HCEC 1CT (cell line): ENCODE measurements around the gene PGLYRP4.
A peak's percentile ranks its signal among the peaks of the same experiment; 100 is the strongest.
"Not testable (repeated sequence)": the region's sequence is repeated elsewhere in the genome, so short reads cannot be mapped to it uniquely, and the experiment has no call there.

Experiments used
- DNase-seq: peaks from one replicate; pipeline ENCODE4 v3.0.0-alpha.2; 2017

Gene PGLYRP4

DNA sequence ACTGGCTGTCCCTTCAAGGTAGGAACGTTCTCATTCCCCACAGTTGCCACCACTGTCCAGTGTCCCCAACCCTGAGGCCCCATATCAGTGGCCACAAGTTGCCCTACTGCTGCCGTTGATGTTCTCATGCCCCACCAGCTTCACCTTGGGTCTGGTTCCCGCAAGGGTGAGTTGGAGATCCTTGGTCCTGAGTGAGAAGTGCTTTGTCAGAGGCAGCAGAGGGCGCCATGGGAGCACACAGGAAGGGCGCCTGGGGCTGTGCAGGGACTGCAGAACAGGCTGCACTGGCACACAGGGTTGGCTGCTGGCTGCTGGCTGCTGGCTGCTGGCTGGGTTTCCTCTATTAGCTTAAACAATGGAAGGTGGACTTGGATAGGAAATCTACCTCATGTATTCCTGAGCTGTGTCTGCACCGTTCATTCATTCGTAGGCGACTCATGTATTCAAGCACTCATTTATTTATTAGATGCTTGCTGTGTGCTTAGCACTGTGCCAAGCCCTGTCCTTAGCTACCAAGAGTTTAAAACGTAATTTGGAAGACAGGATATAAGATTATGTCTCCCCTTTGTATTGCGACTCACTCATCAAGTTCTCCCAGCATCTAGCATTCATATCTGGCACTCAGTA is 6.9 kb upstream of the PGLYRP4 start:
- peak; percentile 62 for DNase-seq

DNA sequence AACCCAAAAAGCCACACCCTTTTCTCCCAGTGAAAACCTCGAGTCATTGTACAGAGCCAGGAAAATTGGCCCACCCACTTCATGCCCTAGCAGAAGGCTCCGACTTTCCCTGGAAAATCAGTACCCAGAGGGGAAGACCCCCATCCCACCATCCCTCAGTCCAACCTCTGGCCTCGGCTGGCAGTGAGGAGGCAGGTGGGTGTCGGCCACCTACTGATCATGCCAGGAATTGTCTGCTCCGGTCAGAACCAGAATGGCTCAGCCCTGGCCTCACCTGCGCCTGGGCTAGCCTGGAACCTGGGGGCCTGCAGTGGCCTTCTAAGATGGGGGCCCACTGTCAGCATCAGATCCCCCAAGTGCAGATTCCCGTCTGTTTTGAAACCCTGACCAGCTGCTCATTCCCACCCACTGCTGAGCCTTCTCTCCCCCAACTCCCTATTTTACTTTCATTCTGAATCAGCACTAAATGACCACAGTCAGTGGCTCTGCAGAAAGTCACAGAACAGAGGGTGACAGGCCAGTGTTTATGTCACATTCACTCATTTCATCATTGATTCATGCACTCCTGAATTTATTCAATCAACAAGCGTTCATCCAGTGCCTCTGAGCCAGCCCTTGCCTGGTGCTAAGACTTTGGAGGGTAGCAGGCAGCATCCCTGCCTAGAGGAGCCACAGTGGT is 6.0 kb upstream of the PGLYRP4 start:
- DNase-seq, result no peak

DNA sequence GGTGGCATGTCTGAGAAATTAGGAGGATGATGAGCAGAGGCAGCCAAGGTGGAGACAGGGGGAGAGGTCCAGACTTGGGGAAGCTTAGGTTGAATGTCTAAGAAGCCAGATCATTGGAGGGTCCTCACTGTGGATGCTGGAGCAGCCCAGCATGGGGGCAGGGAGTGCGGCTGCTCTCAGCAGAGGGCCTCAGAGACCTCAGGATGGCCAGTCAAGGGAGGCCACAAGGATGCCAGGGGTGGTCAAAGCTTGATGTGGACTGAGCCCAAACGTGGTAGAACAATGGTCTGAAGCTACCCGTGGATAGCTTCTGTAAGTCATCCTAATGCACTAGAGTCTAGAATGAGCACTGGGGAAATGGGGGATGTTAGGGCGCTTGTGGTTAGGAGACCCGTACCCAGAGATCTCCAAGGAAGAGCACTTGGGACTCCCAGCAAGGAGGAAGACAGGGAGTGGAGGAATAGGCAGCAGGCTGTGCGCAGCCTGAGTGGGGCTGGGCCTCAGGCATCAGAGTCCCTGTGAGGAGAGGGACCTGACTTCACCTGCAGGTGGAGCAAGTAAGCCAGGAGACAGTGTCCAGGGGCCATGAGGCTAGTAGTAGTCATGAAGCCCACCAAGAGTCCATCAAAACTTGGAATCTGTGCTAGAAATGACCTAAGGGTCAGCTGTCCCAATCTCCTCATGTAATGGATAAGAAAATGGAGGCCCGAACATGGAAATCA is 4.7 kb upstream of the PGLYRP4 start:
- DNase-seq, result no peak

DNA sequence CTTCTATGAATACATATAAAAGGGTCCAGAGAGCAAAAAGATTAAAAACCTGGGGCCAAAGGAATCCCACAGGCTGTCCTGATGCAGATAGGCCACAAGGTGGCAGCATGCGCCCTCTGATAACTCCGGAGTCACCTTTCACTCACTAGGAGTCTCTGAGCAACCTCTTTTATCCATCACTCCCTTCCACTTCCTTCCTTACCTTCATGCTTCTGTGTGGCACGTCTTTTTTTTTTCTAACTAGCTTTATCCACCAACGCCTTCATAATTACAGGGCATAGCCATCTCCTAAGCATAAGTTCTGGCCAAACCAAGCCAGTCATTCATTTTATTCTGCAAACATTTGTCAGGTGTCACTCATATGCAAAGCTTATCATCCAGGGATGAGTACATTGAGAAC is 3.9 kb upstream of the PGLYRP4 start:
- DNase-seq, result peak; percentile 54

- no peak for DNase-seq
Measured at GRCh38 chr1:153350321-153350957, 1.8 kb upstream of the PGLYRP4 start.

DNA sequence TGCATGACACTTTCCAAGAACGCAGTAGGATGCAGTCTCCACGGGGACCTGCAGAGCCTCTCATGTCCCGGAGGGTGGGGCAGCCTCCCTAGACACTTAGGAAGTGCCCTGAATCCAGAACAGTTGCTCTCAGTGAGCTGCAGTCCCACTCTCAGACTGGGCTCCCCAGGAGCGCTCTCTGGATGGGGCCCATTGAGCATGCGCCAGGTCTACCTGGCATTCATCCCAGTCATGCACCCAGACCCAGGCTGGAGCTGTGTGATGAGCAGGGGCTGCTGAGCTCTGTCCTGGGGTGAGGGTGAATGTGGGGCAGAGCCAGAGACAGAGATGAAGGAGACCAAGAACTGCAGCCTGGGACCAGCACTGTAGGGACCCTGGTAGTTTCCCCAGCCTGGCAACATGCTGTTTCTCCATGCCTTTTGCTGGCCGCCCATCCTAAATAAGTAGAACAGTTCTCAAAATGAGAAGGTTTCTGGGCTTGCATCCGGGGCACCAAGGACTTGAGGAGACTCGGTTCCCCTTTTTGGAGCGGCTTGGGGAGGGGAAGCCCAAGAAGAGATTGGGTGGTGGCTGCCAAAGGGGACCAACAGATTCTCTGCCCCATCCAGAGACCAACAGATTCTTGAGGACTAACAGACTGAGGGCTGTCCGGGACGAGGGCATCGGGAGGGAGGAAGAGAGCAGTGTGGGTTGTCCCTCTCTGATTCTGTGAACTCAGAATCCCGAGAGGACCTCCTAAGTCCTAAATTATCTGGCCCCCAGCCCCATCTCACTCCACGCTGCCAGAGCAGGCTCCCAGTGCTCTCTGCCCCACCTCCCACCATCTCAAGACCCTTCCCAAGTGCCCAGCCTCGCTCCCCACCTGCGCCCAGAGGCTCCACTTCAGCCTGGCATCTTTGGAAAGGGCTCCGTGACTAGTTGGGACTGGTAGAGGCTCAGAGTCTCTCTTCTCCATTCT is 1.0 kb upstream of the PGLYRP4 start:
- no peak for DNase-seq

DNA sequence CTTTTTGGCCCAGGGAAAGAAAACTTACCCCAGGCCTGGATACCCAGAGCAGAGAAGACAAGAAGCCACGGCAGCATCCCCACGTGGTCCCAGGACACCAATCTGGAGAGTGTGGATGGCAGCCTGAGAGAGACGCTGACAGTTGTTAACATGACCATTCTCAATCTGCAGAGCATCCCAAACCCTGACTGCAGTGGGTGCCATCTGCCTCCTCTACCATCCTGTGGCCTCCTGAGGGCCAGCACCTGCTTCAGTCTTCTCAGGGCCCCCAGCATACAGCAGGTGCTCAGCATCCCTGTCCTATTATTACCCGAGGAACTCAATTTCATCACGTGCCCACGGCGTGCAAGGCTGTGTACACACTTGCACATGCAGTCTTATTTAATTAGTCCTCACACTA is 785 bp downstream of the PGLYRP4 start:
- no peak for DNase-seq

- DNase-seq, result not testable (repeated sequence)
Measured at GRCh38 chr1:153347049-153347448, 1.6 kb downstream of the PGLYRP4 start.

DNA sequence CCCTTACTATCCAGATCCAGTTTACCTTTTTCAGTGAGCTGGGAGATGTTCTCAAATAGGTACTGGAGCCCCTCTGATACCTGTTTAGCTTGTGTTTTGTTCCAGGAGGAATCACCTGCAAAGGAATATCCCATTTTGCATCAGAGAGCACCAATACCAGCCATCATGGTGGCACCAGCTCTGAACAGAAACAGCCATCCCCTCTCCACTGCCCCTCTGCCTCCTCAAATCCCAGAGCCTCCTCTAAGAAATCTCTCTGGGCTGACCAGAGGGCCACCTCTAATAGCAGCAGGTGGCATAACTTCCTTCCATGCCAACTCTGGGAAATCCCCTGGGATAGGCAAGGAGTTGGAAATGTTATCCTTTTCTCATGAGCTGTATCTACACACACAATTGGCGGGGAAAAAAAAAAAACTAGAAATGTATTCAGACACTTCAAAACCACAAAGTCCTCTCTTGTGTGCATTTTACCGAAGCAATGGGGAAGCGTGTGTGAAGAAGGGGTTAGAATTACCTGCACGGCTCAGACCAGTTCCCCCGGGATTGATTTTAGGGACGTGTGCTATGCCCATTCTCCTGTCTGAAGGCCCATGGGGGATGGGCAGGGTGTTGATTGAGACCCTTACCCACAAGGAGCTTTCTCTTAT is 2.4 kb downstream of the PGLYRP4 start:
- no peak for DNase-seq

DNA sequence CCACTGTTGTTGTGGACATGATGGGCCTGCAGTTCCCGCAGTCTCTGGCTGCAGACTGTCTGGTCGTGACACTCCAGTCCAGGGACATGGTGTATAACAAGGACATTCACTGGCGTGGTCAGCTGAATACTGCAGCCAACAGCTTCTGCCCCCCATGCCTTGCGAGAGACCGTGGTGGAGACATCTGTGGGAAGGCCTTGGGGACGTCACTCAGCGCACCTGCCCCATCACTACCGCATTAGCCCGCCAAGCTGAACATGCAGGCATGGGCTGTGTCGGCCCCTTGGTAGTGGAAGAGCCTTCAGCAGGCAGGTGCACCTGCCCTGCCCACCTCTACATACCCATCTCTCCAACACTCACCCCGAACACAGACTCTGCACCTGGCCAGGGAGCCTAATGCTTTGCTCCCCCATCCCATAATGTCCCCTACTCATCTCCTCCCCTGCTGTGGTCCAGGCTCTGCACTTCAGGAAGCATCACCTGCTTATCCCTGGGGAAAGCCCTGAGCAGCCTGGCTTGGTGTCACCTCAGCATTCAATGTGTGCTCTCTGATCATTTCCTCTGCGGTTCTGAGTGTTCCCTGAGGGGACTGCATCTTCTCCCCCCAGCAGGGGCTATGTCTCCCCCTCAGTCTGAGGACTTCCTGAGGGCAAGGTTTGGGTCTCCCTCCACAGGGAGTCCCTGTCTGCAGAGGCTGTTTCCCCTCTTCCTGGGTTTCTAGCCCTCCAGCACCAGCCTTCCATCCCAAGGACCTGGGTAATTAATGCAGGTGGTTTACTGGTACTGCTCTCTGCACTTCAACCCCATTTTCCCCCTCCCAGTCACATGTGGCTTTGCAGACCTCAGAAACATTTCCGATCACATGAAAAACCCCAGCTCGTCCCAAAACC is 3.2 kb downstream of the PGLYRP4 start:
- no peak for DNase-seq

DNA sequence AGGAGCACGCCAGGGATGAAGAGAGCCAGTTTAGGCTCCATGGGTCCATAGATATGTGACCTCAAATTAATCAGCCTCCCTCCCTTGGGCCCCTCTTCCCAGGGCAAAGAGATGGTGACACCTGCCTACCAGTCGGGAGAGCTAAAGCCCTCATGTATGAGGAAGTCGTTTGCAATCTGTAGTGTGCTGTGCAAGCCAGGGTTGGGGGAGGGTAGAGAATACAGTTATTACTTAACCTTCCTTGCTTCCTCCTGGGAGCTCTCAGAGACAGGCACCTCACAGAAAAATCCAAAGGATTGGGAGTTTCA is 4.0 kb downstream of the PGLYRP4 start:
- DNase-seq, result no peak

- no peak for DNase-seq
Measured at GRCh38 chr1:153343811-153344717, 4.6 kb downstream of the PGLYRP4 start.

DNA sequence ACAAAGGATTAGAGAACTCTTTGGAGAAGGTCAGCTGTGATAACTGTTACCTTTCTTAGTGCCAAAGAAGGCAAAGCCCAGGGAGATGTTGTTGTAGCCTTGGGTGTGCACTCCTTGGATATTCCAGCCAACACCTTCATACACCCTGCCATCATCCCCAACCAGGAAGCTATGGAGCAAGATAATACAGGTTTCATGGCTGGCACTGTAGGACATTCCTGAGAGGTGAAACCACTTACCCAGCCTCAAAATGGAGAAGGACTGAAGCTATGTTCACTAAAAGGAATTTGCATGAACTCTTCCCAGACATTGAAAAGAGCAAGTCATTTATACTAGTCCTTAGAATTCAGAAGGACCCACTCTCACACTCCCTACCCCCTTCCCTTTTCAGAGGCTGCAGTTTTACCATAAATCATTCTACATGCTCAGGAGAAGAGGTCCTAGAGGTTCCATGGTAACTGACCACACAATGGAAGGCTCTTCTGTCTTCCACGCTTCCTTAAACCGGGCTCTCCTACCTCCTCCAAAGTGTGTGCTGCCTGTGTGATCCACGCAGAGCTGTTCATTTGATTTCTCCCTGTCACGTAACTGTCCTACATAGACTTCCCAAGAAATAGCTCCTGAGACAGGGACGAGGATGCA is 5.5 kb downstream of the PGLYRP4 start:
- no peak for DNase-seq

DNA sequence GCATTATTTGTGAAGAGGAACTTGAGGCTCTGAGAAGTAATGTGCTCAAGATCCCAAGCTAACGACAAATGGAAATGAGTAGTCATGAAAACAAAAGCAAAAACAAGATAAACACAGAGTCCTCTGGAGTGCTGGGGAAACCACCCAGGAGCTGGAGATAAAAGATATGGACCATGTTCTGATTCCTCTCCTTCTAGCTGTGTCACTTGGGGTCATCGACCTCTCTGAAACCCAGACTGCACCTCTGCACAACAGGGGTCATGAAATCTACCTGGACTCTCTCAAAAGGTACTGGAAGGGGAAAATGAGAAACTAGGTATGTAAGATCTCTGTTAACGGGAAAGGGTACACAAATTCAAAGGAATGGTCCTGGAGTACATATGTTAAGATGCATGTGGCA is 6.5 kb downstream of the PGLYRP4 start:
- DNase-seq, result no peak

DNA sequence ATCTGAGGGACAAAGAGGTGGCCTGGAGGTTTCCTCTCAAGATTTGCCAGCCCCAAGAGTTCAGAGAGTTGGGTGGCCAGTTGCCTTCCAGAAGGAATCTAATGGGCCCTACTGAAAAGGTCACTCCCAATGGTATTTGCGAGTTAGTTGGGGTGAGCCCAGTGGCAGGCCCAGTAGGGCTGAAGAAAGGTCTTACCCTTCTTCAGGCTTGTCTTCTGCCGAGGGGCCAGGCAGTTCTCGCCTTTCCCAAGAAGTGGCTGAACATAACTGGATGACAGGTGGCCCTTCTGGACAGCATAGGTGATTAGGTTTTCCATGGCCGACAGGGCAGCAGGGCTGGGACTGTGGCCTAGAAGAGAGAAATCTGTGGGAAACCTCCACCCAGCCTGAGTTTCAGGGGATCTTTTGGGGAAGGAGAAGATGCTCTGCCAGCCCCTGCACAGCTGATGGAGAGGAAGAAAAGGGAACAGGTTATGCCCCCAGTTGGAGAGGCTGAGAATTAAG is 7.2 kb downstream of the PGLYRP4 start:
- no peak for DNase-seq

GRCh38 chr1:153340356-153340755 is 8.3 kb downstream of the PGLYRP4 start:
- DNase-seq, result no peak

GRCh38 chr1:153339802-153340201 is 8.8 kb downstream of the PGLYRP4 start:
- DNase-seq, result no peak

GRCh38 chr1:153337980-153338853 is 10.4 kb downstream of the PGLYRP4 start:
- no peak for DNase-seq
